Cardiac fibroblast (primary cell): ENCODE results near the gene MBTPS1.

Experiments used
- DNase-seq, 2 donors: peaks; one replicate each; pipeline versions ENCODE4 v3.0.0 to v3.0.0-alpha.2; 2010; ENCODE audit warnings: low read depth in 2 of 2
- H3K4me3 ChIP-seq, 2 donors: replicated peaks in 1 of 2; 1 replicate in 1 of 2; 2 replicates in 1 of 2; pipeline ENCODE4 v1.5.1; 2011; ENCODE audit warnings: low read depth in 2 of 2, low read length in 2 of 2, mild to moderate bottlenecking in 2 of 2, moderate library complexity in 1 of 2
- TF ChIP-seq, protein P1 (sequence below): IDR thresholded peaks from one replicate; pipeline ENCODE4 v1.5.1; 2011; ENCODE audit warnings: low read depth, mild to moderate bottlenecking, low read length, inconsistent platforms

Gene MBTPS1

GRCh38 chr16:84018710-84019109 lies 98.0 kb downstream of the MBTPS1 start:
- no peak for DNase-seq
- TF ChIP-seq, protein P1, sequence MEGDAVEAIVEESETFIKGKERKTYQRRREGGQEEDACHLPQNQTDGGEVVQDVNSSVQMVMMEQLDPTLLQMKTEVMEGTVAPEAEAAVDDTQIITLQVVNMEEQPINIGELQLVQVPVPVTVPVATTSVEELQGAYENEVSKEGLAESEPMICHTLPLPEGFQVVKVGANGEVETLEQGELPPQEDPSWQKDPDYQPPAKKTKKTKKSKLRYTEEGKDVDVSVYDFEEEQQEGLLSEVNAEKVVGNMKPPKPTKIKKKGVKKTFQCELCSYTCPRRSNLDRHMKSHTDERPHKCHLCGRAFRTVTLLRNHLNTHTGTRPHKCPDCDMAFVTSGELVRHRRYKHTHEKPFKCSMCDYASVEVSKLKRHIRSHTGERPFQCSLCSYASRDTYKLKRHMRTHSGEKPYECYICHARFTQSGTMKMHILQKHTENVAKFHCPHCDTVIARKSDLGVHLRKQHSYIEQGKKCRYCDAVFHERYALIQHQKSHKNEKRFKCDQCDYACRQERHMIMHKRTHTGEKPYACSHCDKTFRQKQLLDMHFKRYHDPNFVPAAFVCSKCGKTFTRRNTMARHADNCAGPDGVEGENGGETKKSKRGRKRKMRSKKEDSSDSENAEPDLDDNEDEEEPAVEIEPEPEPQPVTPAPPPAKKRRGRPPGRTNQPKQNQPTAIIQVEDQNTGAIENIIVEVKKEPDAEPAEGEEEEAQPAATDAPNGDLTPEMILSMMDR = no peak
- H3K4me3 ChIP-seq = no peak overlapping the region

DNA sequence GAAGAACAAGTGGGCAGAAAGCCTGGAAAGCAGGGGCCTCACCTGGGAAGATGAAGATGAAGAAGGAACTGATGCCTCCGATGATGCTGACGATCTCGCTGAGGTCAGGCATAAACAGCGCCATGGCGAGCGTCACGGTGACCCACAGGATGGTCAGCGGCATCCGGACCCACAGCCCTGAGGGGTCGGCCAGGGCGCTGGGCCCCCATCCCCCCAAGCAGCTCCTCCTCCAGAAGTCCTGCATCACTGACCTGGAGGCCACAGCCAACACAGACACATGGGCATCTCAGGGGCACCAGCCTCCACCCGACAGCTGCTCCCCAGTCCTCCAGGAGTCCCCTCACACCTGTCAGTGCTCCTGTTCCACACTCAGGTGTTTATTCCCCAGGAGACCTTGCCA lies 100.3 kb downstream of the MBTPS1 start:
- H3K4me3 ChIP-seq = no peak overlapping the region
- TF ChIP-seq, protein P1 = no peak
- no peak for DNase-seq

GRCh38 chr16:84015399-84015798 lies 101.3 kb downstream of the MBTPS1 start:
- no peak for DNase-seq
- TF ChIP-seq, protein P1 = no peak
- no peak overlapping the region for H3K4me3 ChIP-seq

GRCh38 chr16:84014570-84015327 lies 102.0 kb downstream of the MBTPS1 start:
- DNase-seq = no peak
- H3K4me3 ChIP-seq = no peak overlapping the region
- TF ChIP-seq, protein P1 = no peak

DNA sequence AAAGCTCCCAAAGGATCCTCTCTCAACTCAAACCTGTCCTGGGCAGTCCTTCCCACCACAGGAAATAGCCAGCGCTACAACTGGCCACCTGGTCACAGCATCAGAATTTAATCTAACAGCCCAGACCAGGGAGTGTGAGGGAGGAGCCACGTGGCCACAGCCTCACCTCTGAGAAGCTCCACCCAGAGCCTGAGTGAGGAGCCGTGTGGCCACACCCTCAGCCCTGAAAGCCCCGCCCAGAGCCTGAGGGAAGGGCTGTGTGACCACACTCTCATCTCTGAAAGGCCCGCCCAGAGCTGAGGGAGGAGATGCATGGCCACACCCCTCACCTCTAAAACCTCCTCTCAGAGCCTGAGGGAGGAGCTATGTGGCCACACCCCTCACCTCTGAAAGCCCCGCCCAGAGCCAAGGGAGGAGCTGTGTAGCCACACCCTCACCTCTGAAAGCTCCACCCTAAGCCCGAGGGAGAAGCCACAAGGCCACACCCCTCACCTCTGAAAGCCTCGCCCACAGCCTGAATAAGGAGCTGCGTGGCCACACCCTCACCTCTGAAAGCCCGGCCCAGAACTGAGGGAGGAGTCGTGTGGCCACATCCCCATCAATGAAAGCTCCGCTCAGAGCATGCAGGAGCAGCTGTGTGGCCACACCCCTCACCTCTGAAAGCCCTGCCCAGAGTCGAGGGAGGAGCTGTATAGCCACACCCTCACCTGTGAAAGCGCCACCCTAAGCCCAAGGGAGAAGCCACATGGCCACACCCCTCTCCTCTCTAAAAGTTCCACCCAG lies 102.8 kb downstream of the MBTPS1 start:
- peak; percentile 37 to 61 for DNase-seq
- TF ChIP-seq, protein P1 = no peak
- H3K4me3 ChIP-seq = no peak overlapping the region

DNA sequence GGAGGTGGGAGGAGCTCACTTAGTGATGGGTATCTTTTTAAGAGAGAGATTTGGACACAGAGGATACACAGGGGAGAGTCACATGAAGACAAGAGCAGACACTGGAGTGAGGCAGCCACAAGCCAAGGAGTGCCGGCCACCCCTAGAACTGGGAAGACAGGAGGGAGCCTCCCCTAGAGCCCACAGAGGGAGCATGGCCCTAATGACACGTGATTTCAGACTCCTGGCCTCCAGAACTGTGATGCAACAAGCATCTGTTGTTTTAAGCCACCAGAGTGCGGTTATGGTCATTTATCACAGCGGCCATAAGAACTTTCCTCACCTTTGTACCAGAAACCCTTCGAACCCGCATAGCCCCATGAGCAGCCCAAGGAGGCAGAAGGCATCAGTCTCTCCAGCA lies 107.5 kb downstream of the MBTPS1 start:
- no peak overlapping the region for H3K4me3 ChIP-seq
- DNase-seq = no peak
- TF ChIP-seq, protein P1 = no peak
